ENCODE results near the gene PRAMEF15. TPM values are rescaled to one million over a fixed set of nuclear protein-coding genes. Genes with fewer than 3 reads are reported as not detected.
"Not testable (repeated sequence)": the region's sequence is repeated elsewhere in the genome, so short reads cannot be mapped to it uniquely, and the experiment has no call there.

Gene PRAMEF15
- total RNA-seq, 2 donors from 2014 or later, result not detected

DNA sequence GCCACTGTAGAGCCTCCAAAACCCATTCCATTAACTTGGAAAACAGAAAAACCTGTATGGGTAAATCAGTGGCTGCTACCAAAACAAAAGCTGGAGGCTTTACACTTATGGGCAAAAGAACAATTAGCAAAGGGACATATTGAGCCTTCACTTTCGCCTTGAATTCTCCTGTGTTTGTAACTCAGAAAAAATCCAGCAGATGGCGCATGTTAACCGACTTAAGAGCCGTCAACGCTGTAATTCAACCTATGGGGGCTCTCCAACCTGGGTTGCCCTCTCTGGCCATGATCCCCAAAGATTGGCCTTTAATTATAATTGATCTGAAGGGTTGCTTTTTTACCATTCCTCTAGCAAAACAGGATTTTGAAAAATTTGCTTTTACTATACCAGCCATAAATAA lies 41.4 kb downstream of the PRAMEF15 start:
- H3K4me1 ChIP-seq (replicated peaks); H3K4me3 ChIP-seq; H3K36me3 ChIP-seq; H3K27me3 ChIP-seq (replicated peaks; ENCODE audit: insufficient read depth); intact Hi-C loops (cut with DNase I); H3K9me3 ChIP-seq; H3K27ac ChIP-seq: not testable (repeated sequence)
- TF ChIP-seq, protein P1, sequence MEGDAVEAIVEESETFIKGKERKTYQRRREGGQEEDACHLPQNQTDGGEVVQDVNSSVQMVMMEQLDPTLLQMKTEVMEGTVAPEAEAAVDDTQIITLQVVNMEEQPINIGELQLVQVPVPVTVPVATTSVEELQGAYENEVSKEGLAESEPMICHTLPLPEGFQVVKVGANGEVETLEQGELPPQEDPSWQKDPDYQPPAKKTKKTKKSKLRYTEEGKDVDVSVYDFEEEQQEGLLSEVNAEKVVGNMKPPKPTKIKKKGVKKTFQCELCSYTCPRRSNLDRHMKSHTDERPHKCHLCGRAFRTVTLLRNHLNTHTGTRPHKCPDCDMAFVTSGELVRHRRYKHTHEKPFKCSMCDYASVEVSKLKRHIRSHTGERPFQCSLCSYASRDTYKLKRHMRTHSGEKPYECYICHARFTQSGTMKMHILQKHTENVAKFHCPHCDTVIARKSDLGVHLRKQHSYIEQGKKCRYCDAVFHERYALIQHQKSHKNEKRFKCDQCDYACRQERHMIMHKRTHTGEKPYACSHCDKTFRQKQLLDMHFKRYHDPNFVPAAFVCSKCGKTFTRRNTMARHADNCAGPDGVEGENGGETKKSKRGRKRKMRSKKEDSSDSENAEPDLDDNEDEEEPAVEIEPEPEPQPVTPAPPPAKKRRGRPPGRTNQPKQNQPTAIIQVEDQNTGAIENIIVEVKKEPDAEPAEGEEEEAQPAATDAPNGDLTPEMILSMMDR (IDR thresholded peaks at IDR 0.05), result peak; percentile 14 to 45 (median 40)
- DNase-seq (ENCODE audit: low spot score), result peak; percentile 20
- WGBS, result 3% methylated on average over 5 of the region's 5 CpGs

DNA sequence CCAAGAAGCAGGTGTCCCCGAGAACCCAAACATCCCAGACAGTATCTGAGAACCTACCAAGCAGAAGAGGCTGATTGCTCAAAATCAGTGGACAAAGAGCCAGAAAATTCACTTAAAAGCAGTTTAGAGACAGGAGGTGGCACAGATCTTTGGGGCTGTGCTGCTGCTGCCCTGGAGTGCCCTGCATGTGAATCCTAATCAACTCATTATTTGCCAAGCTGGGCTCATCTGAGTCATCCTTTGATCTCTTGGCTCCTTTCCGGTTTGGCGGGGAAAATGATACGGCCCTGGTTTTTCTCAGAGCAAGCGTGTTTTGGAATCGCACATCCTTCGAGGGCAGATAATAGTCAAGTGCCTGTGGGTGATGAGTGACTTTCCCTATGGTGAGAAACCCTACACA lies 47.0 kb downstream of the PRAMEF15 start:
- H3K9me3 ChIP-seq; intact Hi-C loops (cut with DNase I); H3K27me3 ChIP-seq (replicated peaks; ENCODE audit: insufficient read depth); DNase-seq (ENCODE audit: low spot score); H3K4me3 ChIP-seq; H3K4me1 ChIP-seq (replicated peaks); H3K27ac ChIP-seq; H3K36me3 ChIP-seq: not testable (repeated sequence)
- WGBS, result 80% methylated on average over 1 of the region's 7 CpGs

DNA sequence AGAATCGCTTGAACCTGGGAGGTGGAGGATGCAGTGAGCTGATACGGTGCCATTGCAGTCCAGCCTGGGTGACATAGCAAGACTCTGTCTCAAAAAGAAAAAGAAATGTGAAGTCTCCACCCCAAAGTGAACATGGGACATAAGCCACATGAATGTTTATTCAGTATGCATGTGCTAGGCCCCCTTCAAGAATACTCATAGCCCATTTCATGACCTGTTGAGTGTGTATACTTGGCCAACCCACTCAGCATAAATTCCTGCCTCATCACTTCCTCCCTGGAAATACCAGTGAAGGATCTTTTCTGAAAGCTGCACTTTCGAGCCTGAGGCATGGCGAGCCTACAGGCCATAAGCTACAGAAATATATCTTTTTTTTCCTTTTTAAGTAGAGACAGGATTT lies 49.5 kb downstream of the PRAMEF15 start:
- H3K27ac ChIP-seq; H3K36me3 ChIP-seq; H3K4me3 ChIP-seq; DNase-seq (ENCODE audit: low spot score); H3K4me1 ChIP-seq (replicated peaks); H3K27me3 ChIP-seq (replicated peaks; ENCODE audit: insufficient read depth); H3K9me3 ChIP-seq; intact Hi-C loops (cut with DNase I): not testable (repeated sequence)
- 87% methylated on average over 4 of the region's 4 CpGs for WGBS

DNA sequence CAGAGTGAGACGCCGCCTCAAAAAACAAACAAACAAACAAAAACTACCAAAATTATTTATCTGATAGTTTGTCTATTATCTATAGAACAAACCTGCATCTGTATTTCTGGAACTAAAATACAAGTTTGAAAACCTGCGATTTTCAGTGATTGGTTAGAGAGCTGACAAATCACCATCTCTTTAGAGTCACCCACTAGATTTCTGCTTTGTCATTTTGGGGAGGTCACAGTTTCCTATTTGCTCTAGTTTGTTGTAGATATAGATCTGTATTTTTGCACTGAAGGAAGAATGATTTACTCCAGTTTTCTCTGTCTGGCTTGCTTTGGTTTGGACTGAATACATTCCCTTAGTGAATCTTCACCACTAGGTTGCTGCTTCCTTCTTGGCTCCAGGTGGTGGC lies 51.2 kb downstream of the PRAMEF15 start:
- H3K27ac ChIP-seq; H3K36me3 ChIP-seq; intact Hi-C loops (cut with DNase I); H3K27me3 ChIP-seq (replicated peaks; ENCODE audit: insufficient read depth); H3K4me1 ChIP-seq (replicated peaks); DNase-seq (ENCODE audit: low spot score); H3K4me3 ChIP-seq; H3K9me3 ChIP-seq: not testable (repeated sequence)
- 84% methylated on average over 3 of the region's 3 CpGs for WGBS

DNA sequence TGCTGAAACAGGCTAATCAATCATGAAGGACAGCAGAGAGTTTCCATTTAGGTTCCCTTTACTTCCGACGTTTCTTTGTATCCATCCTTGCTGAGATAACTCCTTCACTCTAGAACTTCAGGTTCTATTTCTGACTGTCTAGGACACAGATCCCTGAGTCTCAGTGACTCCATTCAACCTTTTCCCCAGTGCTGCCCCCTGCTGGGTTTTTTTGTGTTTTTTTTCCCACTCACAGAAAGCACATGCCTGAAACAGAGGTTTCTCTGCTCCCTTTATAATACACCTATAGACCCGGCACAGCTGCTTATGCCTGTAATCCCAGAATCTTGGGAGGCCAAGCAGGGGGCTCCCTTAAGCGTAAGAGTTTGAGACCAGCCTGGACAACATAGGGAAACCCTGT lies 53.2 kb downstream of the PRAMEF15 start:
- H3K36me3 ChIP-seq; H3K27ac ChIP-seq; H3K4me1 ChIP-seq (replicated peaks); DNase-seq (ENCODE audit: low spot score); H3K9me3 ChIP-seq; H3K4me3 ChIP-seq; intact Hi-C loops (cut with DNase I); H3K27me3 ChIP-seq (replicated peaks; ENCODE audit: insufficient read depth): not testable (repeated sequence)
- WGBS, result 76% methylated on average over 4 of the region's 4 CpGs

Small RNA genes within 50 kb of the gene (small RNA-seq; reads per million reads assigned to genes)
- 0 reads per million in 2 donors for gene RNU6-771P

Other genes starting within 250 kb of the PRAMEF15 start
- gene PRAMEF25, start 244.8 kb upstream of the PRAMEF15 start, total RNA-seq, result not detected
- not detected for gene HNRNPCL2, start 198.7 kb upstream of the PRAMEF15 start, total RNA-seq
- not detected for gene PRAMEF26, start 159.6 kb upstream of the PRAMEF15 start, total RNA-seq
- not detected for gene HNRNPCL4, start 149.9 kb upstream of the PRAMEF15 start, total RNA-seq
- not detected for gene PRAMEF9, start 143.7 kb upstream of the PRAMEF15 start, total RNA-seq
- gene PRAMEF13, start 114.2 kb upstream of the PRAMEF15 start, total RNA-seq, result not detected
- not detected for gene PRAMEF18, start 89.4 kb upstream of the PRAMEF15 start, total RNA-seq
- not detected for gene PRAMEF5, start 61.4 kb upstream of the PRAMEF15 start, total RNA-seq
- gene PRAMEF8, start 30.4 kb upstream of the PRAMEF15 start, total RNA-seq, result not detected
- gene PRAMEF33, start 12.0 kb upstream of the PRAMEF15 start, total RNA-seq, result not detected
- not detected for gene PRAMEF14, start 31.6 kb downstream of the PRAMEF15 start, total RNA-seq
- not detected for gene PRAMEF19, start 56.4 kb downstream of the PRAMEF15 start, total RNA-seq
- gene PRAMEF17, start 74.1 kb downstream of the PRAMEF15 start, total RNA-seq, result not detected
- not detected for gene PRAMEF20, start 94.9 kb downstream of the PRAMEF15 start, total RNA-seq
- gene LRRC38, start 198.4 kb downstream of the PRAMEF15 start, total RNA-seq, result under 1 TPM; 0.14 to 0.45 TPM